Lung (tissue), 12 donors: ENCODE results near the gene PIK3R4. TPM values are rescaled to one million over a fixed set of nuclear protein-coding genes. Genes with fewer than 3 reads are reported as not detected.

ENCODE experiments used
- ATAC-seq: fragments of 200-7000 bp; cut with Tn5 transposase; one replicate; pipeline ENCODE4 v1.9.1; 2020; ENCODE audit warnings: moderate number of reproducible peaks; ENCODE audit not compliant: insufficient read depth, low FRiP score
- DNase-seq, 3 donors: peaks; one replicate each; pipeline ENCODE4 v3.0.0-alpha.2; 2013 to 2017
- H3K27ac ChIP-seq, 2 donors: one replicate each; pipeline ENCODE4 v1.5.1; 2013; ENCODE audit warnings: mild to moderate bottlenecking in 2 of 2, moderate library complexity in 2 of 2, control low read depth in 1 of 2, inconsistent platforms in 1 of 2, low read depth in 1 of 2, low read length in 1 of 2
- H3K27me3 ChIP-seq, 3 donors: one replicate each; pipeline ENCODE4 v1.5.1; 2013; ENCODE audit warnings: low read length in 2 of 3; ENCODE audit not compliant: control insufficient read depth in 3 of 3, insufficient read depth in 3 of 3
- H3K36me3 ChIP-seq, 4 donors: one replicate each; pipeline ENCODE4 v1.5.1; 2013; ENCODE audit warnings: low read length in 4 of 4, mild to moderate bottlenecking in 1 of 4, moderate library complexity in 1 of 4; ENCODE audit not compliant: control insufficient read depth in 4 of 4, insufficient read depth in 4 of 4
- H3K4me1 ChIP-seq, 5 donors: one replicate each; pipeline ENCODE4 v1.5.1; 2013; ENCODE audit warnings: low read length in 5 of 5, mild to moderate bottlenecking in 2 of 5, moderate library complexity in 1 of 5; ENCODE audit not compliant: control insufficient read depth in 5 of 5, insufficient read depth in 5 of 5
- H3K4me3 ChIP-seq: one replicate; pipeline ENCODE4 v1.5.1; 2013; ENCODE audit warnings: mild to moderate bottlenecking, control low read depth, moderate library complexity
- H3K9ac ChIP-seq, 2 donors: one replicate each; pipeline ENCODE4 v1.5.1; 2013; ENCODE audit warnings: low read length in 2 of 2, control low read depth in 1 of 2; ENCODE audit not compliant: insufficient read depth in 1 of 2
- H3K9me3 ChIP-seq, 4 donors: one replicate each; pipeline ENCODE4 v1.5.1; 2013; ENCODE audit warnings: low read length in 3 of 4, mild to moderate bottlenecking in 1 of 4, moderate library complexity in 1 of 4; ENCODE audit not compliant: control insufficient read depth in 4 of 4, insufficient read depth in 3 of 4
- whole genome bisulfite sequencing, 2 donors: extraction: QIAGEN DNeasy Blood & Tissue Kit; methylation state at CpG; one replicate each; pipeline ENCODE4 v1.1.7; 2013; 5-methylcytosine and 5-hydroxymethylcytosine counted together
- polyA plus RNA-seq, 2 donors: library from polyadenylated mRNA; stranded (reverse); fragments of 200-250 nt; gene quantifications; one replicate each; pipeline ENCODE4 v1.2.1, GENCODE V29; 2013
- total RNA-seq, 2 donors: library from RNA; depleted of rRNA in 1 of 2; stranded (reverse); fragments of >200 nt in 1 of 2; gene quantifications; one replicate each; pipeline ENCODE4 v1.2.1, GENCODE V29; 2014 to 2021
- TF ChIP-seq, protein P1 (sequence below): IDR thresholded peaks from 2 replicates; pipeline ENCODE4 v1.5.1; 2012; ENCODE audit warnings: mild to moderate bottlenecking; ENCODE audit errors: control extremely low read depth, extremely low read depth
- donor health status: control.
- donor health status: control.
- donor health status: Bipolar disorder and iron deficiency.
- donor health status: healthy.
- donor health status: DM: yes; HTN: yes; CAD: no.

The PIK3R4 gene
- total and polyA plus RNA-seq, 4 donors = 21.6 to 43.0 (median 25.8) TPM

DNA sequence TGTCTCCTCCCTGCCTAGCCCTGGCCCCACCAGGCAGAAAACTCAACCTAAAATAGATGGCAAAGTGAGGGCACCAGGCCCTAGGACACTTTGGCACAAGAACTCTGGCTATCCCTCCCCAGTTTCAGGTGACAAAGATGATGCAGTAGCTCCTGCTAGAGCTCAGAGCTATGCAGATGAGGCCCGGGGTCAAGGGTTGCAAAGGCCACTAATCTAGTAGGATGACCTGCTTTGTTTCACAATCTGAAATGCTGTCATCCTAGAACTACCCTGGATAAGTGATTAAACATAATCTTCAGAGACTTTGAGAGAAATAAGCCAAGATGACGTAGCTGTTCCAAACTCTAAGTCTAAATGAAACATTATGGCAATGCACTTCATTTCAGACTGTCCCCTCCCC lies 24.0 kb upstream of the PIK3R4 start:
- Histone ChIP-seq H3K4me3 (no peak overlapping the region), H3K9ac (no peak overlapping the region), H3K27me3 (no peaks in the 10 kb centered on the region), H3K36me3 (no peaks in the 10 kb centered on the region), H3K9me3 (no peaks in the 10 kb centered on the region), H3K27ac (no peak overlapping the region), H3K4me1 (peaks cover 0 to 5% (median 0%) of the 10 kb centered on the region in 5 donors)
- ATAC-seq (no peak), DNase-seq (no peak)
- TF ChIP-seq, protein P1, sequence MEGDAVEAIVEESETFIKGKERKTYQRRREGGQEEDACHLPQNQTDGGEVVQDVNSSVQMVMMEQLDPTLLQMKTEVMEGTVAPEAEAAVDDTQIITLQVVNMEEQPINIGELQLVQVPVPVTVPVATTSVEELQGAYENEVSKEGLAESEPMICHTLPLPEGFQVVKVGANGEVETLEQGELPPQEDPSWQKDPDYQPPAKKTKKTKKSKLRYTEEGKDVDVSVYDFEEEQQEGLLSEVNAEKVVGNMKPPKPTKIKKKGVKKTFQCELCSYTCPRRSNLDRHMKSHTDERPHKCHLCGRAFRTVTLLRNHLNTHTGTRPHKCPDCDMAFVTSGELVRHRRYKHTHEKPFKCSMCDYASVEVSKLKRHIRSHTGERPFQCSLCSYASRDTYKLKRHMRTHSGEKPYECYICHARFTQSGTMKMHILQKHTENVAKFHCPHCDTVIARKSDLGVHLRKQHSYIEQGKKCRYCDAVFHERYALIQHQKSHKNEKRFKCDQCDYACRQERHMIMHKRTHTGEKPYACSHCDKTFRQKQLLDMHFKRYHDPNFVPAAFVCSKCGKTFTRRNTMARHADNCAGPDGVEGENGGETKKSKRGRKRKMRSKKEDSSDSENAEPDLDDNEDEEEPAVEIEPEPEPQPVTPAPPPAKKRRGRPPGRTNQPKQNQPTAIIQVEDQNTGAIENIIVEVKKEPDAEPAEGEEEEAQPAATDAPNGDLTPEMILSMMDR = no peak
- 64 to 85% methylated on average over 2 of the region's 2 CpGs for WGBS, 2 donors

DNA sequence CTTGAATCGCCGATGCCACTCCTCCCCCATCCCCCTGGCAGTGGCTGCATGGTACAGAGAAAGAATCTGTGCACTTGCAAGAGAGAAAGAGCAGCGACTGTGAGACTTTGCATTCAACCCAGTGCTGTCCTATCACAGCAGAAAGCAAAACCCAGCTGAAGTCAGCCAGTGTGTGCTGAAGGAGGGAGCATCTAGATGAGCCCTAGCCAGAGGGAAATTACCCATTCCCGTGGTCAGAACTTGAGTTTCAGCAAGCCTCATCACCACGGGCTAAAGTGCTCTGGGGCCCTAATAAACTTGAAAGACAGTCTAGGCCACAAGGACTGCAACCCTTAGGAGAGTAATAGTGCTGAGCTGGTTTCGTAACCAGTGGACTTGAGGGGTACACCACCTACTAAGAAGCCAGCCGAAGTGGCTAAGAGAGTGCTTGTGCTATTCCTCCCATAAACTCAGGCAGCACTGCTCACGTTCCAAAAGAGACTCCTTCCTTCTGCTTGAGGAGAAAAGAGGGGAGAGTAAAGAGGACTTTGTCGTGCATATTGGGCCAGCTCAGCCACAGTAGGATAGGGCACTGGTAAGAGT lies 15.2 kb upstream of the PIK3R4 start:
- Histone ChIP-seq H3K27ac (no peak overlapping the region), H3K27me3 (no peaks in the 10 kb centered on the region), H3K4me3 (no peak overlapping the region), H3K4me1 (no peaks in the 10 kb centered on the region), H3K9me3 (no peaks in the 10 kb centered on the region), H3K36me3 (no peaks in the 10 kb centered on the region), H3K9ac (no peak overlapping the region)
- TF ChIP-seq, protein P1 = no peak
- ATAC-seq (no peak), DNase-seq (no peak)
- 67 to 74% methylated on average over 9 of the region's 9 CpGs for WGBS, 2 donors

DNA sequence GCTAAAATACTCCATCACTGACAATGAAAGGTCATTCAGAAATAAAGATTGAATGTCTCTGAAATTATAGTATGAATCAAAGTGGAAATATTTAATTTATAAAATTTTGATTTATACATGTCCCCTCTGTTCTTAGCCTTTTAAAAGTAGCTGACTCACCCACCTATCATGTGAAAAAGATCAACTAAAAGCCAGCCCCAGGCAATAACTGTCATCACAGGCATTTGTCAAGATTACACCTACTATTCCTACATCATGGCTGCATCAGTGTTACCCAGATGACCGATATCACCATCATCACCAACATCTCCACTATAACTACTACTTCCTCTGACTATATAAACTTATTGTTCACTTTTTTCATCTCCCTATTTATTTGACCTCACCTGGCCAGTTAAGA lies 14.3 kb upstream of the PIK3R4 start:
- no peaks in the 10 kb centered on the region for H3K4me1 ChIP-seq
- H3K27ac ChIP-seq = no peak overlapping the region
- H3K9ac ChIP-seq = no peak overlapping the region
- no peak for ATAC-seq
- no peak overlapping the region for H3K4me3 ChIP-seq
- no peaks in the 10 kb centered on the region for H3K9me3 ChIP-seq
- no peak for DNase-seq
- no peaks in the 10 kb centered on the region for H3K36me3 ChIP-seq
- H3K27me3 ChIP-seq = no peaks in the 10 kb centered on the region
- TF ChIP-seq, protein P1 = no peak
- WGBS, 2 donors = 72 to 80% methylated on average over 1 of the region's 1 CpG
